Adrenal gland (tissue), 12 donors: ENCODE data around the gene ITPKC. TPM values are rescaled to one million over a fixed set of nuclear protein-coding genes. Genes with fewer than 3 reads are reported as not detected.

Source experiments
- DNase-seq, 7 donors: peaks; one replicate each; pipeline ENCODE4 v3.0.0-alpha.2; 2019 to 2020
- H3K27ac ChIP-seq, 5 donors: fragments of 200-600 bp; sonication (generic) in 4 of 5; 1 replicate in 3 of 5; 2 replicates in 2 of 5; pipeline versions ENCODE4 v1.5.1 to v1.8.0; 2016 to 2020; ENCODE audit warnings: mild to moderate bottlenecking in 1 of 5
- H3K27me3 ChIP-seq: fragments of 200-600 bp; 2 replicates; pipeline ENCODE4 v1.8.0; 2021
- H3K36me3 ChIP-seq, 2 donors: fragments of 200-600 bp; replicated peaks in 1 of 2; 1 replicate in 1 of 2; 2 replicates in 1 of 2; pipeline versions ENCODE4 v1.5.1 to v1.8.0; 2018 to 2022
- H3K4me1 ChIP-seq, 2 donors: fragments of 200-600 bp; replicated peaks in 1 of 2; 1 replicate in 1 of 2; 2 replicates in 1 of 2; pipeline versions ENCODE4 v1.5.1 to v1.8.0; 2018 to 2021
- H3K4me3 ChIP-seq, 4 donors: fragments of 200-600 bp; sonication (generic) in 3 of 4; one replicate each; pipeline ENCODE4 v1.5.1; 2016 to 2018
- H3K9me3 ChIP-seq, 3 donors: fragments of 200-600 bp; sonication (generic) in 1 of 3; replicated peaks in 1 of 3; 1 replicate in 2 of 3; 2 replicates in 1 of 3; pipeline versions ENCODE4 v1.5.1 to v1.8.0; 2016 to 2021
- POLR2A ChIP-seq, 2 donors: fragments of 450-650 bp; IDR thresholded peaks; one replicate each; pipeline ENCODE4 v1.6.1; 2017; ENCODE audit warnings: antibody characterized with exemption in 2 of 2, mild to moderate bottlenecking in 2 of 2, moderate library complexity in 1 of 2
- WGBS, 4 donors: extraction: QIAGEN DNeasy Blood & Tissue Kit in 2 of 4; methylation state at CpG; one replicate each; pipeline versions ENCODE4 v1.1.5 to v1.1.7; 2013 to 2017; 5-methylcytosine and 5-hydroxymethylcytosine counted together
- intact Hi-C, 2 donors: fragments of 100-400 bp; cut with DNase I; formaldehyde crosslinking; loops; one replicate each; pipeline versions ENCODE4 v1.14.1 to v1.15.0; 2022 to 2023
- polyA plus RNA-seq, 3 donors: library from polyadenylated mRNA; stranded (reverse); fragments of 200-250 nt in 2 of 3; fragments of 350-450 nt in 1 of 3; fragmentation: Illumina TruSeq in 1 of 3; extraction: RNeasy Lipid Tissue Mini Kit (QIAGEN cat#74804) in 1 of 3; gene quantifications; one replicate each; pipeline ENCODE4 v1.2.3, GENCODE V29; 2013 to 2014
- total RNA-seq, 9 donors: library from RNA; depleted of rRNA in 4 of 9; stranded (reverse); fragments of >200 nt in 4 of 9; fragments of 120-200 nt in 1 of 9; fragmentation: NEBNext Ultra II Directional in 1 of 9; extraction: Animal tissue kit (Norgen Biotek cat#: 25700) in 1 of 9; gene quantifications; one replicate each; pipeline versions ENCODE4 v1.1.0 to v1.2.4, GENCODE V29; 2013 to 2023
- TF ChIP-seq, protein P1 (sequence below), 6 experiments: fragments of 450-650 bp in 4 of 6; fragments of 200-600 bp in 2 of 6; sonication (generic) in 1 of 6; IDR thresholded peaks; 1 replicate in 5 of 6; 2 replicates in 1 of 6; pipeline versions ENCODE4 v1.5.1 to v1.8.0; 2016 to 2021; ENCODE audit warnings: antibody characterized with exemption in 6 of 6, mild to moderate bottlenecking in 2 of 6, moderate library complexity in 1 of 6
- donor health status: healthy with polysubstance abuse.
- donor health status: Bipolar disorder and iron deficiency.
- donor health status: DM: yes; HTN: yes; CAD: no.
- donor health status: DM: no; HTN: no; CAD: no.
- donor health status: DM: no; HTN: no; CAD: no.
- donor health status: DM: yes; HTN: yes; CAD: no.

The ITPKC gene
- total and polyA plus RNA-seq, 12 donors = 7.8 to 36.1 (median 22.5) TPM

DNA sequence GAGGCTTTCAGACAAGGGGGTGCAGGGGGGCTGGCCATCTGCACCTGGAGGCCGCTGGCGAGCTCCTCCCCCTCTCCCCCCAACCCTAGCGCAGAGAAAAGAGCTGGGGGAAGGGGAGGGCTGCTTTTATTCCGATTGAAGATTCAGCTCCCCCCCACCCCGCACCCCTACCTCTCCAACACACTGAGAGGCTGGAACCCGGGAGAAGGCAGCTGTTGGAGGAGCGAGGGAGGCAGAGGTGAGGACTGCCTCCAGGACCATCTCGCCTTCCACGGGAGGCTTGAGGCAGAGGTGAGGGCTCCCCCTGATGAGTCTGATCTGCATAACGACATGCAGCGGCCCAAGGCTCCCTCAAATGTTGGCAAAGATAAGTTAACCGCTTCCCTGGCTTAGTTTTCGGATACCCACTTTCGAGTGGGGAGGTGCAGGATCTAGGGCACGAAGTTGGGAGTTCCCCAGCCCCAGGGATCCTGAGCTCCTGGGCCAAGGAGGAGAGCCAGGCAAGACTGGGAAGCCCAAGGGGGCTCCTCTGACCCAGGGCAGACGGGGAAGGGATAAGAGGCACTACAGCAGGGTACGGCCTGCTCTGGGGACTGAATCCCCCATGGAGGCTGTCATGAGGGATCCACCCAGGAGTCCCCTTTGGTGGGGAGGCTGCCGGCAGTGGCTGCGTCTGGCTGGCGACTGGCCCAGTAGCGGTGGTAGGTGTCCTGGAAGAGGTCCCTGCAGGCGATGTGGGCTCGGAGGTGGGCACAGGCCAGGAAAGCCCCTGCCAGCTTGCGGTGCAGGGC, 25.3 kb upstream of the ITPKC start:
- Histone ChIP-seq H3K4me3 (peak overlapping the region in 1 of 4 donors; percentile 67), H3K27ac (peak overlapping the region in 3 of 5 donors; percentile 66 to 89 (median 83)), H3K36me3 (peaks cover 0 to 16% of the 10 kb centered on the region in 2 donors), H3K4me1 (peaks cover 13 to 15% of the 10 kb centered on the region in 2 donors), H3K27me3 (no peaks in the 10 kb centered on the region), H3K9me3 (no peaks in the 10 kb centered on the region)
- intact Hi-C loops = no loop called here
- DNase-seq = no peak
- 81 to 99% (median 82%) methylated on average over 11 to 23 of the region's 24 CpGs for WGBS, 4 donors
- TF ChIP-seq, protein P1, sequence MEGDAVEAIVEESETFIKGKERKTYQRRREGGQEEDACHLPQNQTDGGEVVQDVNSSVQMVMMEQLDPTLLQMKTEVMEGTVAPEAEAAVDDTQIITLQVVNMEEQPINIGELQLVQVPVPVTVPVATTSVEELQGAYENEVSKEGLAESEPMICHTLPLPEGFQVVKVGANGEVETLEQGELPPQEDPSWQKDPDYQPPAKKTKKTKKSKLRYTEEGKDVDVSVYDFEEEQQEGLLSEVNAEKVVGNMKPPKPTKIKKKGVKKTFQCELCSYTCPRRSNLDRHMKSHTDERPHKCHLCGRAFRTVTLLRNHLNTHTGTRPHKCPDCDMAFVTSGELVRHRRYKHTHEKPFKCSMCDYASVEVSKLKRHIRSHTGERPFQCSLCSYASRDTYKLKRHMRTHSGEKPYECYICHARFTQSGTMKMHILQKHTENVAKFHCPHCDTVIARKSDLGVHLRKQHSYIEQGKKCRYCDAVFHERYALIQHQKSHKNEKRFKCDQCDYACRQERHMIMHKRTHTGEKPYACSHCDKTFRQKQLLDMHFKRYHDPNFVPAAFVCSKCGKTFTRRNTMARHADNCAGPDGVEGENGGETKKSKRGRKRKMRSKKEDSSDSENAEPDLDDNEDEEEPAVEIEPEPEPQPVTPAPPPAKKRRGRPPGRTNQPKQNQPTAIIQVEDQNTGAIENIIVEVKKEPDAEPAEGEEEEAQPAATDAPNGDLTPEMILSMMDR (IDR thresholded peaks at IDR 0.05) = no peak
- no peak for TF ChIP-seq POLR2A (IDR thresholded peaks at IDR 0.05)

DNA sequence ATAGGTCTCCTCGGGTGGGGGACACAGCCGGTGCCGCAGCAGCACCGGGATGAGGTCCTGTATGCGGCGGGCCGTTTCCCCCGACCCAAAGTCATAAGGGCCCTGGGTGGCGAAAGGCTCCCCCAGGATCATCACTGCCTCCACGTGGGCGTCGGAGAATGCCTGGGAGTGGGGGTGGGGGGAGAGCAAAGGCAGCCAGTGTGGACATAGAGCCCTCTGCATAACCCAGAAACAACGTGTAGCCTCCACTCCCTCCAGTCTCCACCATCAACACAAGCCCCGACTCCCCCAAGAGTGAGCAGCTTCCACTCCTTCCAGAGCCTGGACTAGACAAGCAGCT, 24.7 kb upstream of the ITPKC start:
- WGBS, 4 donors = 85 to 94% (median 89%) methylated on average over 6 to 14 of the region's 14 CpGs
- Histone ChIP-seq H3K36me3 (peaks cover 0 to 19% of the 10 kb centered on the region in 2 donors), H3K27me3 (no peaks in the 10 kb centered on the region), H3K9me3 (no peaks in the 10 kb centered on the region), H3K27ac (peak overlapping the region in 1 of 5 donors; percentile 89), H3K4me3 (no peak overlapping the region), H3K4me1 (peaks cover 13 to 15% of the 10 kb centered on the region in 2 donors)
- intact Hi-C loops = no loop called here
- TF ChIP-seq POLR2A (IDR thresholded peaks at IDR 0.05) = no peak
- TF ChIP-seq, protein P1 (IDR thresholded peaks at IDR 0.05) = no peak
- DNase-seq = no peak

DNA sequence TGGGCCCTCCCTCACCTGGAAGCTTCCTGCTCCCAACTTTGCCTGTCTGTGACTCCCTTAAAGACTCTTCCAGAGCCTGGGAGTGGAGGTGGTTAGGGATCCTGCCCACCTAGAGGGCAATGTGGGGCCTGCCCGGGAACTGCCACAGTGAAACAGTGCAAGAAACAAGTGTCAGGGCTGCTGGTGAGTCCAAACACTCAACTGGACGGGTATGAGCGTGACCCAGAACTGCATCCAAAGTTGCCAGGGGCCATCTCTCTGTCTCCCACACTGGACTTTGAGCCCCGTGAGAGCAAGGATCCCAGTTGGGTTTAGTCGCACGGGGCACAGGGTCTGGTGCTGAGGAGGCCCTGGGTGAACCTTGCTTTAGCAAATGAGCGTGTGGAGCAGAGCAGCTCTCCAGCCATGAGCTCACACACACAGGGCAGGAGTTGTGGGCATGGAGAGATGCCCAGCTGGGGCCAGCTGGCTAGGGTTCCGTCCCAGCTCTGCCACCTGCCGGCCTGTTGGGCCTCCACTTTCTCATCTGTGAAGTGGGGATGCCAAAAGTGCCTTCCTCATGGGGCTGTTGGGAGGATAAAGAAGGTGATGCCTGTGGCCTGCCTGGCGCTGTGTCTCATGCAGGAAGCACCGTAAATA, 23.6 kb upstream of the ITPKC start:
- Histone ChIP-seq H3K36me3 (peaks cover 0 to 19% of the 10 kb centered on the region in 2 donors), H3K27ac (no peak overlapping the region), H3K27me3 (no peaks in the 10 kb centered on the region), H3K4me3 (no peak overlapping the region), H3K9me3 (no peaks in the 10 kb centered on the region), H3K4me1 (peaks cover 10 to 15% of the 10 kb centered on the region in 2 donors)
- 86 to 95% (median 91%) methylated on average over 7 to 11 of the region's 11 CpGs for WGBS, 4 donors
- no peak for DNase-seq
- no peak for TF ChIP-seq POLR2A (IDR thresholded peaks at IDR 0.05)
- TF ChIP-seq, protein P1 (IDR thresholded peaks at IDR 0.05) = no peak
- intact Hi-C loops = no loop called here

DNA sequence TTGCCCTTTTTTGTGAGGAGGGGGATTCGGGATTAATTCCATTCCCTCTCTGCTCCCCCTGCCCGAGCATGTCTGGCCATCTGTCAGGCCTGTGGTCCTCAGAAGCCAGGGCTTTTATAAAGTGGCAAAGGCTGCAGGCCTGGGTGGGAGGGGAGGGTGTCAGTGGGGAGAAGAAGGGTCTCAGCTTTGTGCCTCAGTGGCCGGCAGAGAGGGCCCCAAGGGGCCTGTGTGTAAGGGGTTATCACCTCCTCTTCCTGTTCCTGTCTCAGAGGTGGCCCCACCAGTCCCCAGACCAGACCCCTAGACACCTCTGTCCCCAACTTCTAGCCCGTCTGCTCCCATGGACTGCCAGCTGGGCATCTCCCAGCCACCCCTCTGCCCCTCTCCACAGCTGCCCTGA, 23.0 kb upstream of the ITPKC start:
- no peak for DNase-seq
- no peaks in the 10 kb centered on the region for H3K9me3 ChIP-seq
- no peak for TF ChIP-seq POLR2A (IDR thresholded peaks at IDR 0.05)
- TF ChIP-seq, protein P1 (IDR thresholded peaks at IDR 0.05) = no peak
- intact Hi-C loops = no loop called here
- H3K4me1 ChIP-seq = peaks cover 5 to 15% of the 10 kb centered on the region in 2 donors
- no peaks in the 10 kb centered on the region for H3K27me3 ChIP-seq
- no peak overlapping the region for H3K27ac ChIP-seq
- no peak overlapping the region for H3K4me3 ChIP-seq
- H3K36me3 ChIP-seq = peaks cover 0 to 19% of the 10 kb centered on the region in 2 donors
- 87 to 93% (median 89%) methylated on average over 4 of the region's 4 CpGs for WGBS, 4 donors
